B cell (primary cell): ENCODE measurements around the gene ADIG.

Source experiments
- EZH2 ChIP-seq: IDR thresholded peaks from 2 replicates; pipeline ENCODE4 v1.6.1; 2012; ENCODE audit warnings: borderline replicate concordance, low read depth, mild to moderate bottlenecking, moderate library complexity, low read length; ENCODE audit not compliant: insufficient read depth, poor library complexity, severe bottlenecking
- TF ChIP-seq, protein P1 (sequence below): fragments of 200-600 bp; IDR thresholded peaks from one replicate; pipeline ENCODE4 v1.8.0; 2022; ENCODE audit warnings: antibody characterized with exemption, mild to moderate bottlenecking

DNA sequence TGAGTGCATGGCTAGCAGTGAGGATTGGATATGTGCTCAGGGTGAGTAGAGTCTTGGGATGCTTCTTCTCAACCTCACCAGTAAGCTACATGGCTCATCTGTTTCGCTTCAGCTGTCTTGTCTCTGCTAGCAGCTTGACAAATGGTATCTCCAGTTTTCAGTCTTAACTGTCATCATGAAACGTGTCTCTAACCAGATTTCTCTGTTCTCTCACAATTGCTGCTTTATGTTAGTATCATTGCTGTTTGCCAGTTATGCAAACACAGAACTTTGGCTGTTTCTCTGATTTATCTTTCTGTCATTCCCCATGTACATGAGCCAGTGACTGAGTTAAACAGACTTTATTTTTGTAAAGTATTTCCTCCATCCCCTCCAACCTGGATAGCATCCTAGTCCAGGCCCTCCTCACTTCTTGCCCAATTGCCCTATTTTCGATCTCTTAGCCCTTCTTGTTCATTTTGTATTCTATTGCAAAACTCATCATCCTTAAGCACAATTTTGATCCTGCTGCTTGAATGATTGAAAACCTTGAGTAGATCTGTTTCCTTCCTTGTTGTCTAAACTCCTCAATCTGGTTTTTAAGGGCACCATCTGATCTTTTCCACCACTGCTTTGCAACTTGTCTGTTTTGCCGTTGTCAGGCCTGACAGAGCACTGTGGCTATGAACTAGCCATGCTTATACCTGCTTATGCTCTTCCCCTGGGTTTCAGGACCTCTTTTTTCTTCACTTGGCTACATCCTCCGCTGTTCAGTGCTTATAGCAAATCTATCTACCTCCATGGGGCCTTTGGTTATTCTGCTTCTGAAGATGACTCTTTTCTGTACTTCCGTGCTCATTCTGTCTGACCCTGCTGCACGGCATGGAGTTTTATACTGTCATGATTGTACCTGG lies 37.7 kb upstream of the ADIG start:
- no peak for TF ChIP-seq EZH2
- TF ChIP-seq, protein P1, sequence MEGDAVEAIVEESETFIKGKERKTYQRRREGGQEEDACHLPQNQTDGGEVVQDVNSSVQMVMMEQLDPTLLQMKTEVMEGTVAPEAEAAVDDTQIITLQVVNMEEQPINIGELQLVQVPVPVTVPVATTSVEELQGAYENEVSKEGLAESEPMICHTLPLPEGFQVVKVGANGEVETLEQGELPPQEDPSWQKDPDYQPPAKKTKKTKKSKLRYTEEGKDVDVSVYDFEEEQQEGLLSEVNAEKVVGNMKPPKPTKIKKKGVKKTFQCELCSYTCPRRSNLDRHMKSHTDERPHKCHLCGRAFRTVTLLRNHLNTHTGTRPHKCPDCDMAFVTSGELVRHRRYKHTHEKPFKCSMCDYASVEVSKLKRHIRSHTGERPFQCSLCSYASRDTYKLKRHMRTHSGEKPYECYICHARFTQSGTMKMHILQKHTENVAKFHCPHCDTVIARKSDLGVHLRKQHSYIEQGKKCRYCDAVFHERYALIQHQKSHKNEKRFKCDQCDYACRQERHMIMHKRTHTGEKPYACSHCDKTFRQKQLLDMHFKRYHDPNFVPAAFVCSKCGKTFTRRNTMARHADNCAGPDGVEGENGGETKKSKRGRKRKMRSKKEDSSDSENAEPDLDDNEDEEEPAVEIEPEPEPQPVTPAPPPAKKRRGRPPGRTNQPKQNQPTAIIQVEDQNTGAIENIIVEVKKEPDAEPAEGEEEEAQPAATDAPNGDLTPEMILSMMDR, result no peak
